Measurements from ENCODE around the gene PRRT4.

GRCh38 chr7:128407751-128408708 is 46.5 kb upstream of the PRRT4 start:
- no peak for TF ChIP-seq CTCF (conservative IDR thresholded peaks at IDR 0.05 in 1 of 2, IDR thresholded peaks at IDR 0.05 in 1 of 2; ENCODE audit: extremely low read depth in 1 of 2, insufficient read depth in 1 of 2, low read depth in 1 of 2, low read length in 2 of 2)
- TF ChIP-seq EZH2 (IDR thresholded peaks at IDR 0.05; ENCODE audit: borderline replicate concordance, low read length) = no peak
